Natural killer cell treated with Interleukin-12 subunit alpha and Interleukin-12 subunit beta and Interleukin-15 and Interleukin-18, amount 100 ng/mL, for 72 hours (primary cell): Measurements from ENCODE around the gene FAM174C. TPM values are rescaled to one million over a fixed set of nuclear protein-coding genes. Genes with fewer than 3 reads are reported as not detected.

Source experiments
- ATAC-seq, 2 donors: fragments of 150-1000 bp; cut with Tn5 transposase in 1 of 2; sonication (Bioruptor Pico), chemical (Tn5 transposase) in 1 of 2; 2 replicates each; pipeline ENCODE4 v1.10.0; 2021
- DNase-seq: peaks from one replicate; pipeline ENCODE4 v3.0.0; 2022; ENCODE audit warnings: low spot score
- H3K27ac Mint-ChIP-seq, 2 donors: 1 replicate in 1 of 2; 2 replicates in 1 of 2; pipeline ENCODE4 v1.8.0; 2022; ENCODE audit warnings: mixed read lengths in 2 of 2, mild to moderate bottlenecking in 1 of 2, moderate library complexity in 1 of 2
- H3K27me3 Mint-ChIP-seq, 2 donors: 1 replicate in 1 of 2; 2 replicates in 1 of 2; pipeline ENCODE4 v1.8.0; 2022; ENCODE audit warnings: mixed read lengths in 2 of 2
- H3K36me3 Mint-ChIP-seq: one replicate; pipeline ENCODE4 v1.8.0; 2022; ENCODE audit warnings: mixed read lengths
- H3K4me1 Mint-ChIP-seq, 2 donors: 1 replicate in 1 of 2; 2 replicates in 1 of 2; pipeline ENCODE4 v1.8.0; 2022; ENCODE audit warnings: low read depth in 2 of 2, mixed read lengths in 2 of 2, mild to moderate bottlenecking in 1 of 2
- H3K4me3 Mint-ChIP-seq: one replicate; pipeline ENCODE4 v1.8.0; 2022; ENCODE audit warnings: mixed read lengths
- H3K9me3 Mint-ChIP-seq: 2 replicates; pipeline ENCODE4 v1.8.0; 2022; ENCODE audit warnings: mixed read lengths
- total RNA-seq, 2 donors: library from RNA; stranded (reverse); gene quantifications; one replicate each; pipeline ENCODE4 v1.2.3, GENCODE V29; 2022

The FAM174C gene
- total RNA-seq, 2 donors from 2014 or later = 59.5 to 94.2 TPM

DNA sequence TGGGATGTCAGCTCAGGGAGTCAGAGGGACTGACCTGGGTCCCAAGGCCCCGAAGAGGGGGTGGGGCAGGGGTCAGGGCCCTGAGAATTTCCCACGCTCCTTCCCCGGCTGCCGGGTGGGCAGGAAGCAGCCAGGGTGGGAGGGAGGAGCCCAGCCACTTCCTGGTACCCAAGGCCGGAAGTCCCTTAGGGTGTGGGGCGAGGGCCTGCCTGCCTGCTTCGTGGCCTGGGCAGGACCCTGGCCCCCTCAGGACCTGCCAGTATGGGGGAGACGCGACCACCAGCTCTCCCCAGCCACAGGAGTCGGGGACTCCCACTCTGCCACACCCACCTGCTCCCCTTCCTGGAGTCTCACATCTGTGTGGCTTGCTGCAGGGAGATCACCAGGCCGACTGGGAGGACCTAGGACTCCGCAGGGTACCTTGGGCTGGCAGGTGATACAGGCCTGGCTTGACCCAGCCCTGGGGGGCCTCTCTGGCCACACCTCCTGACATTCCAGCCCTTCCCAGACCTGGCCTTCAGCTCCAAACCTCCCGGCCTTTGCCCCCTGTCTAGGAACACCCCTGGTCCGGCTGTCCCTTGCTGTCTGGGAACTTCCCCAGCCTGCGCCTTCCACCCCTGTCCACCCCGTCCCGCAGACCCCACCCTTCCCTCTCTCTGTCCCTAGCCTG lies 16.0 kb upstream of the FAM174C start:
- H3K36me3 Mint-ChIP-seq = no peaks in the 10 kb centered on the region
- peak overlapping the region; percentile 81 for H3K4me3 Mint-ChIP-seq
- H3K9me3 Mint-ChIP-seq = no peaks in the 10 kb centered on the region
- peak overlapping the region; percentile 93 to 97 for H3K27ac Mint-ChIP-seq
- H3K4me1 Mint-ChIP-seq = peaks cover 23 to 41% of the 10 kb centered on the region in 2 donors
- peak; percentile 88 for DNase-seq
- peak; percentile 64 to 68 for ATAC-seq
- no peaks in the 10 kb centered on the region for H3K27me3 Mint-ChIP-seq

DNA sequence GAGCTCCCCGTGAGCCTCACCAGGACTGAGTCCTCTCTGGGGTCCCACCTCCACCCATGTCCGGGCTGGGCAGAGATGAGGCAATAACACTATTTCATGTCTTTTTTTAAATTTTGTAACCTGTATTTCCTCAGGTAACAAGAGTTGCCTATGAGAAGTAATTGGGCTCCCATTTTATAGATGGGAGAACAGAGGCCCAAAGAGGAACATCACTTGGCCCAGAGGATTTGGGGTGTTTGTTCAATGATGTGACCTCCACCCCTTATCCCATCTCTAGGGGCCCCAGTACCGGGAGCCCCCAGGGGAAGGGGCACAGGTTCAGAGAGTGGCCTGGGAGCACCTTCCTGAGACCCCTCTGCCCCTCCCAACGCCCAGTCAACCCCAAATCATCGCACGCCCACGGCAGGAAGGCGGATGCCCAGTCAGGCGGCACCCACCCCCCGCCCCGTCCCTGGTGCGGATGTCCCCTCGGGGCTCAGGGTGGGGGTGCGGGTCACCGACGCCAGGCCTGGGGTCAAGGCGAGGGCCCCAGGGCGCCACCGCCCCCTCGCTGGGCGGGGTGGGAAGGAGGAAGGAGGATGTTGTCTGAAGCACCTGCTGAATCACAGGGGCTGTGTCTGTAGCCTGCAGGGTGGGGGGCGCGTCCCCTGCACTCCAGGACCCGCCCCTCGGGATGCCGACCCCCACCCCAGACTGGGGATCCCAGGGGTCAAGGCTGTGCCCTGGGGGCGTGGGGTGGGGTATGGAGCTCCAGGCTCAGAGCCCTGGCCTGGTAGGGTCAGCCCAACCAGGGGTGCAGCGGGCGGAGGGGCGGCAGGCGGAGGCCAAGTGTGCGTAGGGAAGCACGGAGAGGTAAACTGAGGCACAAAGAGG lies 15.2 kb upstream of the FAM174C start:
- peaks cover 25 to 39% of the 10 kb centered on the region in 2 donors for H3K4me1 Mint-ChIP-seq
- H3K36me3 Mint-ChIP-seq = no peaks in the 10 kb centered on the region

DNA sequence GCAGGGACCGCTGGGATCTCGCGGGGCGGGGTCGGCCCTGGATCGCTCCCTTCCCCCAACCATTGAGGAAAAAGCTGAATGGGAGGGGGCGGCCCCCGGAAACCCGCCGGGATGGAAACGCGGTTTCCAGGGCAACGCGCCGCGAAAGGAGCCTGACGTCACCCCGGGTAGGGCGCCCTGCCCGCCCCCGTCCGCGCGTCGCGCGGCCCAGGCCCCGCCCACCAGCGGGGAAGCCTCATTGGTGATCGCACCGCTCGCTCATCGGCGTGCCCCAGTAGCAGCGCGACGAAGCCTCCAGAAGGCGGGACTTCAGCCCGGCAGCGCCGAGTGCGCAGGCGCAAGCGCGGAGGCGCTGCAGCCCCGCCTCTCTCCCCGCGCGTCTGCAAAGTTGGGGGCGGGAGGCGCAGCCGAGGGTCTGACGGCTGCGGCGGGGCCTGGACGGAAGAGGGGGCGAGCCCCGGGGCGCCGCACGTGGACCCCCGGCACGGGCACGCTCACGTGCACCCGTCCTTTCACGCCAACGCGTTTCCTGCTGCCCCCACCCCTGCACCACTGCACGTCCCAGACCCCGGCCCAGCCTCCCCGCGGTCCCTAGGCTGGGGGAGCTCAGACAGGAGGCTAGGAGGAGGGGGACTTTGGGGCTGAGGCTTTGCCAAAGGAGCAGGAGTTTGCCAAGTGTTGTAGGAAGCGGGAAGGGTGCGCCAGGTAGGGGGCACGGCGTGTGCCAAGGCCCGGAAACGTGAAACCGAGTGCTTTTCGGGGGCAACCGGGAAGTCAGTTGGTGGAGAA lies 14.4 kb upstream of the FAM174C start:
- H3K27me3 Mint-ChIP-seq = no peaks in the 10 kb centered on the region
- ATAC-seq = peak; percentile 93
- no peaks in the 10 kb centered on the region for H3K9me3 Mint-ChIP-seq
- peaks cover 28 to 40% of the 10 kb centered on the region in 2 donors for H3K4me1 Mint-ChIP-seq
- peak; percentile 98 for DNase-seq
- peak overlapping the region; percentile 91 to 93 for H3K27ac Mint-ChIP-seq
- peak overlapping the region; percentile 93 for H3K4me3 Mint-ChIP-seq
- H3K36me3 Mint-ChIP-seq = no peaks in the 10 kb centered on the region

More for the DNA sequence above, 15.2 kb upstream of the FAM174C start:
- H3K4me3 Mint-ChIP-seq = peak overlapping the region; percentile 93
- DNase-seq (peak; percentile 76), ATAC-seq (peak; percentile 24 to 44)
- peak overlapping the region; percentile 93 to 97 for H3K27ac Mint-ChIP-seq
- no peaks in the 10 kb centered on the region for H3K27me3 Mint-ChIP-seq
- no peaks in the 10 kb centered on the region for H3K9me3 Mint-ChIP-seq

DNA sequence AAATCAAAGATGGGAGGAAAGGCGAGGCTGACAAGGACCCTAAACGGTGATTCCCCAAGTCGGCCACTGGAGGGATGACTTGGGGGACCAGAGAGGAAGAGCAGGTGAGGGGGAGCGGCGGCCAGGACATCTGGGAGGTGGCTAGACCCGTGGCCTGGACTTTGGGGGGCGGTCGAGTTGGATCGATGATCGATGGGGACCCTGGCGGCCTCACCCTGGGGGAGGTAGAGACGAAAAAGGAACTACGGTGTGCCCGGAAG lies 13.9 kb upstream of the FAM174C start:
- Mint-ChIP-seq H3K9me3 (no peaks in the 10 kb centered on the region), H3K27ac (peak overlapping the region; percentile 91 to 93), H3K36me3 (no peaks in the 10 kb centered on the region), H3K4me3 (peak overlapping the region; percentile 93), H3K4me1 (peaks cover 28 to 40% of the 10 kb centered on the region in 2 donors), H3K27me3 (no peaks in the 10 kb centered on the region)
- ATAC-seq = no peak
- no peak for DNase-seq

DNA sequence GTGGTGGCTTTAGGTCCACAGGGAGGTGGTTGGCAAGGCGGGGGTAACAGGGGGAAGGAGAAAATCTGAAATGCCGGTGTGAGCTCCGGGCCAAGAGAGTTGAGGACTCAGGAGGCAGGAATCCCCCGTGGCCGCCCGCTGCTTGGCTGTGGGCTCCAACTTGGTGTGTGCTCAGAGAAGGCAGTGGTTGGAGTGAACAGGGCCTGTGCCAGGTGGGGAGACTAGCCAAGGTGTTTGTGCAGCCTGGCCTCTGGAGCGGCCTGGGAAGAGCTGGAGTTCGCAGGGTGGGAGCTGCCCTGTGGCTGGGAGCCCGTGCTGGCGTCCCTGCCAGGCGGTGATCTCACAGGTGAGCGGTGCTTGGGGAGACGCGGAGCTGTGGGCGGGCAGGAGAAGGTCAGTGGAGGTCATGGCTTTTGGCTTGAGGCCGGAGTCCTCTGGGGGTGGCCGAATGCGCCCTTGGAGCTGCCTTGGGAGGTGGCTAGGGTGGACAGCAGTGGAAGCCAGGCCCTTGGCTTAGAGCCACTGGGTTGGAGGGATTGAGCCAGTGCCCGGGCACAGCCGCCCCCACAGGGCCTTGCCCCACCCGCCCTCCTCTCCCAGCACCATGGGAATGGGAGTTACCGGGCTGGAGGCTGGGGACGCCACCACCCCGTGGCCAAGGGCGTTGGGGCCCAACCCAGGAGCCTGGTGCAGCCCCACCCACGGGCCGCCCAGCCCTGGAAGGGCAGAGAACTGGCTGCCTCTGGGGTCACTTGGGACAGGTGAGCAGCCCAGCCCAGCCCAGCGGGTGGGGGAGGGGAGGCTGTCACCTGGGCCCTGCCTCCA lies 13.3 kb upstream of the FAM174C start:
- ATAC-seq = no peak
- Mint-ChIP-seq H3K4me1 (peaks cover 29 to 40% of the 10 kb centered on the region in 2 donors), H3K36me3 (no peaks in the 10 kb centered on the region), H3K4me3 (peak overlapping the region; percentile 93), H3K27ac (peak overlapping the region; percentile 91 to 93), H3K27me3 (no peaks in the 10 kb centered on the region), H3K9me3 (no peaks in the 10 kb centered on the region)
- peak; percentile 61 for DNase-seq

DNA sequence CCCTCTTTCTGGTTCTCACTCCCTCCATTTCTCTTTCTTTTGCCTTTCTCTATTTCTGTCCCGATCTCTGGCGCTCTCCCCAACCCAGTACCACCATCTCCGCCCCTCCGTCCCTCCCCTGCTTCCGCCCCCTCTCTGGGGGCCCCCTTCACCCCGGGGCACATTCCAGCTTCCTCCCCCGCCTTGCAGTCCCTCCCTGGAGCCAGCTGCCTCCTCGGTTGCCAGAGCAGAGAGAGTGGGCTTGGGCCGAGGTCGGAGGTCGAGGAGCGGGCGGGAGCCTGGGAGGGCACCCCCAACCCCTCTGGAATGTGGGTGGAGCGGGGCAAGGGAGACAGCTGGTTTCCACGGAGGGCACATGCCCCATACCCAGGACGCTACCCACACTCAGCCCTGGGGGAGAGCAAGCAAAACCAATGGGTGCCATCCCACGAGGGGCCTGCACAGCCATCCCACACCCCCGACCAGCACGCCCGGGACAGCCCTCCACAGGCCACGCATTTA lies 12.7 kb upstream of the FAM174C start:
- Mint-ChIP-seq H3K4me1 (peaks cover 32 to 41% of the 10 kb centered on the region in 2 donors), H3K27ac (no peak overlapping the region)
- ATAC-seq = no peak

DNA sequence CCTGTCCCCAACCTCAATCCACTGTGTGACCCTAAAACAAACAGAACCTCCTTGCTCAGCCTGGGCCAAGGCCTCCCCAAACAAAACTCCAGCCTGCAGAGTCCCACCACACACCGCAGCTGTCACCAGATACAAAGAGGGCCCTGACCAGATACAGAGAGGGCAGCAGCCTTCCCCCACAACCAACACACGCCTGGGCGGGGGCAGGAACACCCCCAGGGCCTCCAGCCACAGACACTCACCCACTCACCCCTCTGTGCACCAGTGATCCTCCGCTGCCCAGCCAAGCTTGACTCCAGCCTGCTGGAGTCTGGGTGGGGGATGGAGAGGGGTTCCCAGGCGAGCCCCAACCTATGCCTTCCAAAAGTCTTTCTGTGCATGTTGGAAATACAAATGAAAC lies 12.1 kb upstream of the FAM174C start:
- Mint-ChIP-seq H3K36me3 (no peaks in the 10 kb centered on the region), H3K9me3 (no peaks in the 10 kb centered on the region), H3K27ac (peak overlapping the region in 1 of 2 donors; percentile 82), H3K27me3 (no peaks in the 10 kb centered on the region), H3K4me1 (peaks cover 36 to 38% of the 10 kb centered on the region in 2 donors), H3K4me3 (peak overlapping the region; percentile 34)
- ATAC-seq = no peak
- no peak for DNase-seq

More for the DNA sequence above, 12.7 kb upstream of the FAM174C start:
- no peaks in the 10 kb centered on the region for H3K9me3 Mint-ChIP-seq
- H3K36me3 Mint-ChIP-seq = no peaks in the 10 kb centered on the region
- peak; percentile 59 for DNase-seq
- peak overlapping the region; percentile 34 for H3K4me3 Mint-ChIP-seq
- H3K27me3 Mint-ChIP-seq = no peaks in the 10 kb centered on the region

DNA sequence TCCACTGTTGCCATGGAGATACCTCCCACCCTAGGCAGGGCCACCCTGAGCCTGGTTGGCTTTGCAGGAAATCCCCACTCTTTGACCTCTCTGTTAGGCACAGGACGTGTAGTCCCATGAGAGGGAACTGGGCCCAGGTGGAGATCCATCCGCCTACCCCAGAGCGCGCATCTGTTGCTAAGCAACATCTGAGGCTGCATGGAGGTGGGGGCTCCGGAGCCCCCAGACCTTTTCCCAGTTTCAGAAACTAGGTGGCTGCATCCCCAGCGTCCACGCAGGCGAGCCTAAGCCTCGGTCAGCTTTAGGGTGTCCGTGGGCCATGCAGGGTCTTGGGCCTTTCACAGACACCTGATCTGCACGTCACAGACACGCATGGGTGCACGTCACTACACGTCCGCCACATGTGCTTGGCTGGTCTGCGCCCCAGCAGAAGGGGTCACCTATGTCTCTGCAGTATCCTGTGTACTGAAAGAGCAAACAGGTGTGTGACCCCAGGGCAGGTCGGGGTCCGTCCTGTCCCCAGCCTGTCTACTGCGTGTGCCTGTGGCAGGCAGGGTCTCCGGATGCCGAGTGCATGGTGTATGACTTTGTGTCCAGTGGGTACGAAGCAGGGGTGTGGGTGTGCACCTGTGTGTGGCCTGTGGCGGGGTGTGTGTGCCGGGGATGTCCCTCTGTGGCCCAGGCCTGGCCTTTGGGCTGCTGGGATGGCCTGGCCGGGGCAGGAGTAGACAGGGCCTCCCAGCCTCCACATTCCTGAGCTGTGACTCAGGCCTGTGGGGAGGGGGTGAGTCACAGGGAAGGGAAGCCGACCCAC lies 10.3 kb upstream of the FAM174C start:
- peak; percentile 56 for DNase-seq
- Mint-ChIP-seq H3K36me3 (peaks cover 2% of the 10 kb centered on the region), H3K27me3 (no peaks in the 10 kb centered on the region), H3K9me3 (no peaks in the 10 kb centered on the region), H3K4me1 (peaks cover 39 to 41% of the 10 kb centered on the region in 2 donors), H3K4me3 (peak overlapping the region; percentile 36), H3K27ac (peak overlapping the region; percentile 22 to 62)
- ATAC-seq = no peak

DNA sequence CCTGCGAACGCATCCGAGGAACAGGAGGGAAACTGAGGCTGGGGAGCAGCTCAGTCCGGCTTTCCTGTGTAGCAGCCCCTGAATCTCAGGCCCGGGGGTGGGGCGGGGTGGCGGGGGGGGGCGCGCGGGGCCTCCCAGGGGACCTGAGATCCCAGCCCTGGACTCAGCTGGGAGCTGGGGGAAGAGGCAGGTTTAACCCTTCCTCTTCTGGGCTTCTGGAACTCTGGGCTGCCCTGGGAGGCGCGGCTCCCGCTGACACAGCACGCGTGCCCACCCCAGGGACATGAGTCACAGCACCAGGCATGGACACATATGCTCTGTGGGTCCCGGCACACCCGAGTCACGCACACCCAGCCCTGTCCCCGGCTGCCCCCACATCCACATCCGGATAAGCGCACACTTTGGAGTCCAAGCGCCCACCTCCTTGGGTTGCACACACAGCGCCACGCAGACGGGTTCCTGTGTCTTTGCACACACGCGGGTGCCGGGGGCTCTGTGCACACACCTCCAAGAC lies 9.7 kb upstream of the FAM174C start:
- Mint-ChIP-seq H3K4me1 (peaks cover 45 to 46% of the 10 kb centered on the region in 2 donors), H3K4me3 (peak overlapping the region; percentile 64), H3K27ac (peak overlapping the region in 1 of 2 donors; percentile 22), H3K36me3 (peaks cover 9% of the 10 kb centered on the region), H3K27me3 (no peaks in the 10 kb centered on the region), H3K9me3 (no peaks in the 10 kb centered on the region)
- ATAC-seq = peak in 1 of 2 donors; percentile 14
- DNase-seq = peak; percentile 79

DNA sequence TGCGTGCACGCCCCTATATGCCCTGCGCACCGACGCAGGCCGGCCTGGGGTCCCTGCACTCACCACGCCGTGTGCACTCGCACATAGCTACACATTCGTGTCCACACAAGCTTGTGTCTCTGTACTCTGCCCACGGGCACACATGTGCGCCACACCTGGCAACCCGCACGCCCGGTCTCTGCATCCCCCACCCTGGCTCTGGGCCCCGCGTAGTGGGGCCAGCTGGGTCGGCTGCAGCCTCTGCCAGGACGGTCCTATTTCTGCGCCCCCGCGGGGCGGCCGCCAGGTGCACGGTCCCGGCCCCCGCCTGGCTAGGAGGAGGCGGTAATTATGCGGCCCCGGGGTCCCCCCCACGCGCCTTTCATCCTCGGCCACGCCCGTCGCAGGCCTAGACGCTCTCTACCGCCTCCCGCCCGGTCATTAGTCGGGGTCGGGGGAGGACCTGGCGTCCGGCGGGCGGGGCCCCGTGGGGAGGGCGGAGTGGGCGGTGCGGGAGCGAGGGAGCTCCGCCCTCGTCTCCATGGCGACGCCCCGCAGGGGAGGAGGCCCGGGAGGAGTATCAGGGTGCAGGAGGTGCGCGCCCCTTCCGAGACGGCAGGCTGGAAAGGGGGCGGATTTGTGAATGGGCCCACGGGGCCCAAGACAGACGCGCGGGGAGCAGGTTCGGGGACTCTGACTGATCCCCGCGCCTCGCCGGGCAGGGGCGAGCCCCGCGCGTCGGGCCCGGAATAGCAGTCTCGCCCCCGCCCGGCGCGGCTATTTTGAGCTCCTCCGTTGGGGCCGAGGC lies 9.0 kb upstream of the FAM174C start:
- H3K27ac Mint-ChIP-seq = peak overlapping the region in 1 of 2 donors; percentile 22

DNA sequence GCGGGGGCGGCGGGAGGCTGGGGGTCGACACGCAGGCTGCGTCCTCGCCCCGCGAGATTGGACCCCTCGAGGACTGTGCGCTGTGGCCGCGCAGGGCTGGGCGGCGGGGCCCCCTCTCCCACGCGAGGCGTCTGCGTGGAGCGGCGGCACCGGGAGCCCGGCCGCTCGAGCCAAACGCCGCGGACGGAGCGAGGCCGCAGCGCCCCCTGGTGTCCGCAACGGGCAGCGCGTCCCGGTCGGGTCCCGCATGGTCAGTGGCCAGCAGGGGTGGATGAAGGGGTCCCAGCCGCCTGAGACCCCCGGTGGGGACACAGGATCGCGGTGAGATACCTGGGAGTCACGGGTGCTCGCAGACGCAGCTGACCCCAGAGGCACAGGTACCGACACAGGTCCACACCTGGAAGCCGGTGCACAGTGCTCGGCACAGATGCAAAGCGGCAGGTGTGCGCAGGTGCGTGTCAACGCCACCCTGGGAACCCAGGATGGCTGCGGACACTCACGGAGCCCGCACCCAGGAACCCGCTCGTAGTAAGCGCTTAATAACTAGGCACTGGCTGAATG lies 8.3 kb upstream of the FAM174C start:
- ATAC-seq (peak; percentile 27 to 38), DNase-seq (peak; percentile 87)
- Mint-ChIP-seq H3K4me3 (peak overlapping the region; percentile 81), H3K36me3 (peaks cover 13% of the 10 kb centered on the region), H3K27me3 (no peaks in the 10 kb centered on the region), H3K4me1 (peaks cover 49 to 50% of the 10 kb centered on the region in 2 donors), H3K27ac (no peak overlapping the region), H3K9me3 (no peaks in the 10 kb centered on the region)

More for the DNA sequence above, 9.0 kb upstream of the FAM174C start:
- Mint-ChIP-seq H3K36me3 (peaks cover 13% of the 10 kb centered on the region), H3K4me3 (peak overlapping the region; percentile 64), H3K27me3 (no peaks in the 10 kb centered on the region), H3K9me3 (no peaks in the 10 kb centered on the region), H3K4me1 (peaks cover 49 to 50% of the 10 kb centered on the region in 2 donors)
- peak; percentile 94 for DNase-seq
- peak; percentile 68 to 78 for ATAC-seq
